ENCODE results near the gene NUAK2.

The NUAK2 gene

GRCh38 chr1:205294175-205294917 is 27.2 kb downstream of the NUAK2 start:
- peak overlapping the region; percentile 8; the same call in 1 of the 2 replicates for H3K4me3 ChIP-seq (ENCODE audit: low read length)
- H3K9me3 ChIP-seq (ENCODE audit: insufficient read depth, low read depth, low read length) = no peaks in the 10 kb centered on the region

GRCh38 chr1:205293350-205294074 is 28.0 kb downstream of the NUAK2 start:
- H3K36me3 ChIP-seq (ENCODE audit: insufficient read depth, low read length) = no peaks in the 10 kb centered on the region
- peak overlapping the region; percentile 97 for H3K27ac ChIP-seq (ENCODE audit: low read depth, low read length)
- peak overlapping the region; percentile 69; the same call in 1 of the 2 replicates for H3K9ac ChIP-seq (ENCODE audit: low read depth, low read length)
- H3K9me3 ChIP-seq (ENCODE audit: insufficient read depth, low read depth, low read length) = no peaks in the 10 kb centered on the region
- no peaks in the 10 kb centered on the region for H3K27me3 ChIP-seq (ENCODE audit: insufficient read depth, low read length)
- H3K4me1 ChIP-seq (ENCODE audit: insufficient read depth, low read length) = peaks cover 41% of the 10 kb centered on the region
- H3K4me3 ChIP-seq (ENCODE audit: low read length) = no peak overlapping the region
- 87% methylated on average over 9 of the region's 10 CpGs for WGBS

More at GRCh38 chr1:205294175-205294917, 27.2 kb downstream of the NUAK2 start:
- WGBS = 46% methylated on average over 6 of the region's 6 CpGs
- Histone ChIP-seq H3K36me3 (ENCODE audit: insufficient read depth, low read length) (no peaks in the 10 kb centered on the region), H3K27ac (ENCODE audit: low read depth, low read length) (peak overlapping the region; percentile 97), H3K9ac (ENCODE audit: low read depth, low read length) (peak overlapping the region; percentile 71), H3K4me1 (ENCODE audit: insufficient read depth, low read length) (peaks cover 46% of the 10 kb centered on the region), H3K27me3 (ENCODE audit: insufficient read depth, low read length) (no peaks in the 10 kb centered on the region)

GRCh38 chr1:205291596-205291995 is 29.9 kb downstream of the NUAK2 start:
- no peak overlapping the region for H3K27ac ChIP-seq (ENCODE audit: low read depth, low read length)
- H3K27me3 ChIP-seq (ENCODE audit: insufficient read depth, low read length) = no peaks in the 10 kb centered on the region
- H3K4me3 ChIP-seq (ENCODE audit: low read length) = no peak overlapping the region
- H3K4me1 ChIP-seq (ENCODE audit: insufficient read depth, low read length) = peaks cover 45% of the 10 kb centered on the region
- H3K9ac ChIP-seq (ENCODE audit: low read depth, low read length) = no peak overlapping the region
- H3K36me3 ChIP-seq (ENCODE audit: insufficient read depth, low read length) = no peaks in the 10 kb centered on the region
- no peaks in the 10 kb centered on the region for H3K9me3 ChIP-seq (ENCODE audit: insufficient read depth, low read depth, low read length)
- WGBS = 91% methylated on average over 6 of the region's 6 CpGs

DNA sequence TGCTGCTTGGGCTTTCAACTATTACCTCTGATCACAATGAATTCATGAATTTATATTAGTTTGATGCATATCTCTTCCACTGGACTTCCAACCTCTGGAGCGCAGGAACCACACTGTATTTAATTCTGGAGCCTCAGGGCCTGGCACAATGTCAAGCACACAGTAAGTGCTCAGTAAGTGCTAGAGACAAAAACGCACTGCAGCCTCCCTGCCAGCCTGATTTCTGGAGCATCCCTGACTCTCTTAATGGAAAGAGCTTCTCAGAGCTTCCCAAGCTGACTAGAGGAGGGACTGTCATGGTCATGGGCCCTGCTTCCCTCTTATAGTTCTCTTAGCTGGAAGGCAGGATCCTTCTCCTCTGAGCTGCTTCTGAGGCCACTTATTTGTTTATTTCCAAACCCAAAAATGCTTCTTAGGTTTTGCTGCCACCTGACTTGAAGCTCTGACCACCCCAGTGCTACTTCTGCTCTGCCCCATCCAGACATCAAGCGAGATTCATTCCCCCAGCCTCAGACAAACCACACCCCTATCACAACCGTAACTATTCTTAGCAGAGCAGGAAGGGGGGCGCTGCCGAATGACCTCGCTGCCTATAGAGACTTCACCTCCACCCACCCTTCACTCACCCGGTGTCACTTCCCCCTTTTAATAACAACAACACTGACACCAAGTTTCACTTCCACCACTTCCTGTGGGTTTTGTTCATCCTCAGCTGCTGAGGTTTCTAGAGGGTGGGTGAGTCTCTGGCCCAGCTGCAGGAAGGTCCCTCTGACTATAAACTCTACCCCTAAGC is 33.6 kb downstream of the NUAK2 start:
- Histone ChIP-seq H3K36me3 (ENCODE audit: insufficient read depth, low read length) (no peaks in the 10 kb centered on the region), H3K4me1 (ENCODE audit: insufficient read depth, low read length) (peaks cover 43% of the 10 kb centered on the region), H3K9ac (ENCODE audit: low read depth, low read length) (no peak overlapping the region), H3K9me3 (ENCODE audit: insufficient read depth, low read depth, low read length) (no peaks in the 10 kb centered on the region), H3K4me3 (ENCODE audit: low read length) (no peak overlapping the region), H3K27me3 (ENCODE audit: insufficient read depth, low read length) (no peaks in the 10 kb centered on the region), H3K27ac (ENCODE audit: low read depth, low read length) (peak overlapping the region; percentile 4; the same call in 1 of the 2 replicates)
- whole genome bisulfite sequencing = 47% methylated on average over 8 of the region's 8 CpGs

DNA sequence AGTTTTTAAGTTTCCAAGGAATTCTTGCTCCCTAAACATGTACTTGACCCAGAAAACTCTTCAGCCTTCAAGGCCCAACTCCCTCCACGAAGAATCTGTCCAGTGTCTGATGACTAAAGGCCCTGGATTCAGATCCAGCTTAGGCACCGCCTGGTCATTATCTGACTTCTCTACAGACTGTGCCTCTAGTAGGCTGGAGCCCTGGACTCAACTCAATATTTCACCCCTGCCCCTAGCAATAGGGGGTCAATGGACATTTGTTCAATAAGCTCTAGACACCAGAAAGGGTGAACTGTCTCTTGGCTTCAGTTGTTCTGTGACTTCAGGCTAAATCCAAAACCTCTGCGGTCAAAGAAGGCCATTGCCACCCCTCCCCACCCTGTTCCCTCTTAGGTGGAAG is 34.5 kb downstream of the NUAK2 start:
- Histone ChIP-seq H3K4me3 (ENCODE audit: low read length) (no peak overlapping the region), H3K9ac (ENCODE audit: low read depth, low read length) (no peak overlapping the region), H3K27ac (ENCODE audit: low read depth, low read length) (no peak overlapping the region), H3K4me1 (ENCODE audit: insufficient read depth, low read length) (peaks cover 43% of the 10 kb centered on the region), H3K36me3 (ENCODE audit: insufficient read depth, low read length) (no peaks in the 10 kb centered on the region), H3K27me3 (ENCODE audit: insufficient read depth, low read length) (no peaks in the 10 kb centered on the region), H3K9me3 (ENCODE audit: insufficient read depth, low read depth, low read length) (no peaks in the 10 kb centered on the region)
- 94% methylated on average over 3 of the region's 3 CpGs for WGBS

- peaks cover 43% of the 10 kb centered on the region for H3K4me1 ChIP-seq (ENCODE audit: insufficient read depth, low read length)
- H3K9me3 ChIP-seq (ENCODE audit: insufficient read depth, low read depth, low read length) = no peaks in the 10 kb centered on the region
- no peak overlapping the region for H3K9ac ChIP-seq (ENCODE audit: low read depth, low read length)
- H3K27me3 ChIP-seq (ENCODE audit: insufficient read depth, low read length) = no peaks in the 10 kb centered on the region
- no peaks in the 10 kb centered on the region for H3K36me3 ChIP-seq (ENCODE audit: insufficient read depth, low read length)
- no peak overlapping the region for H3K4me3 ChIP-seq (ENCODE audit: low read length)
- H3K27ac ChIP-seq (ENCODE audit: low read depth, low read length) = no peak overlapping the region
- WGBS = 92% methylated on average over 9 of the region's 9 CpGs
These were observed 35.1 kb downstream of the NUAK2 start for GRCh38 chr1:205286335-205286950.

- Histone ChIP-seq H3K9me3 (ENCODE audit: insufficient read depth, low read depth, low read length) (no peaks in the 10 kb centered on the region), H3K36me3 (ENCODE audit: insufficient read depth, low read length) (no peaks in the 10 kb centered on the region), H3K4me1 (ENCODE audit: insufficient read depth, low read length) (peaks cover 43% of the 10 kb centered on the region), H3K9ac (ENCODE audit: low read depth, low read length) (no peak overlapping the region), H3K4me3 (ENCODE audit: low read length) (no peak overlapping the region), H3K27ac (ENCODE audit: low read depth, low read length) (peak overlapping the region; percentile 87), H3K27me3 (ENCODE audit: insufficient read depth, low read length) (no peaks in the 10 kb centered on the region)
- 66% methylated on average over 12 of the region's 12 CpGs for WGBS
These were observed 36.0 kb downstream of the NUAK2 start for GRCh38 chr1:205285381-205286101.

DNA sequence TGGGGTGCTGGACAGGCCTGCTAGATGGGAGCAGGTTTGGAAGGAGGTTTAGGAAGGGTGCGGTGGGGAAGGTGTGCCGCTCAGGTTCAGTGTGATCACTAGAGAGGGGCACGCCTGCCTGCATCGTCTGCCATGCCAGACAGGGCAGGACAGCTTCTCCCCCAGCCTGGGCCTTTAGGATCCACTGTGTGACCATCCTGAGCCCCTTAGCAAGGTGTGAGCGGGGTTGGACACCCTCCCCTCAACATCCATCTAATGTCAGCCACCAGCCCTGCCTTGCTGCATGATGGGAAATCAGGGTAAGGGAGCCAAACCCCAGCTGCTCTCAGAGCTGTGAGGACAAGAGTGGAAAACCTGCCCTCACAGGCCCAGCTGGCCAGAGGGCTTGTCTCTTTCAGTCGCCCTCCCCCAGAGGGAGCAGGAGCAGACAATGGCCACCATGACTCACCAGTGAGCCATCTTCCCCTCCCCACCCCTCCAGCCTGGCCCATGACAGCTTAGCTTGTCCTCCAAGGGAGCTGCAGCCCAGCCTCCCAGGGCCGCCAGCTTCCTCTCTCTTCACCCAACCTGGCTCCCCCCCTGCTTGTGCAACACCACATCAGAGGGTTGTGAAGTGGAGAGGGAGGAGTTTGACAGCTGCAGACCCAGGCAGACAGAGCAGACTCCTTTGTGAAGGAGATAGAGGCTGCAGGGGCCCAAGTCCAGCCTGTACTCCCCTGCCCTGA is 37.0 kb downstream of the NUAK2 start:
- H3K9ac ChIP-seq (ENCODE audit: low read depth, low read length) = peak overlapping the region; percentile 34; the same call in 1 of the 2 replicates
- H3K4me3 ChIP-seq (ENCODE audit: low read length) = no peak overlapping the region
- no peaks in the 10 kb centered on the region for H3K36me3 ChIP-seq (ENCODE audit: insufficient read depth, low read length)
- 52% methylated on average over 6 of the region's 7 CpGs for WGBS
- H3K9me3 ChIP-seq (ENCODE audit: insufficient read depth, low read depth, low read length) = no peaks in the 10 kb centered on the region
- peaks cover 43% of the 10 kb centered on the region for H3K4me1 ChIP-seq (ENCODE audit: insufficient read depth, low read length)
- no peaks in the 10 kb centered on the region for H3K27me3 ChIP-seq (ENCODE audit: insufficient read depth, low read length)
- peak overlapping the region; percentile 87 for H3K27ac ChIP-seq (ENCODE audit: low read depth, low read length)

DNA sequence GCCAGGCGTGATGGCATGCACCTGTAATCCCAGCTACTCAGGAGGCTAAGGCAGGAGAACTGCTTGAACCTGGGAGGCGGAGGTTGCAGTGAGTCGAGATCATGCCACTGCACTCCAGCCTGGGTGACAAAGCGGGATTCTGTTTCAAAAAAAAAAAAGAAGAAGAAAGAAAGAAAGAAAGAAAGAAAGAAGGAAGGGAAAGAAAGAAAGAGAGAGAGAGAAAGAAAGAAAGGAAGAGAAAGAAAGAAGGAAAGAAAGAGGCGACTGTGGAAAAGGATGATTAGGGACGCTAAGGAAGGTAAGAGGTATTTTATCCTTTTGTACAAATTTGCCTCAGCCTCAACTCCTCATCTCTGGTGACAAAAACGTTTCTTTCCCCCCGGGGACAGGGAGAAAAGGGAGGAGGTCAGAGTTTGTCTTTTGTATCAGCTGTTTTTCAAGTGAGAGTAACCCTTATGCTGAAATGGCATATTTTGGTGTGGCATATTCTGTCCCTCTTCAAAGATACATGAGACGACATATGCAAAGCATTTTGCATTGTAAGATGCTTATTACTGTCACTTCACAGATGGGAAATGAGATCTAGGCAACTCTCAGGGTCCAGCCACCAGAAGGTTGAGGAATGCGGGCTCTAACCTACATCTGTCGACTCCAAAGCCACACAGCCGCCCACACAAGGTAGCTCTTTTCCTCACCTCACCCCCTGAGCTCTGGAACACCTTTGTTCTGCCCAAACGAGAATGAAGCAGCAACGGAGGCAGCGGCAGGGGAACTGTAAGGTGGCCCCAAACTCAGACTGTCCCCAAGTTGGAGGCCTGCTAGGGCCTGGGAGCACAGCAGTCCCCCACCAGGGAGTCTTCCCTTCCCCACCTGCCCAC is 38.0 kb downstream of the NUAK2 start:
- no peaks in the 10 kb centered on the region for H3K9me3 ChIP-seq (ENCODE audit: insufficient read depth, low read depth, low read length)
- no peaks in the 10 kb centered on the region for H3K27me3 ChIP-seq (ENCODE audit: insufficient read depth, low read length)
- no peaks in the 10 kb centered on the region for H3K36me3 ChIP-seq (ENCODE audit: insufficient read depth, low read length)
- no peak overlapping the region for H3K4me3 ChIP-seq (ENCODE audit: low read length)
- WGBS = 74% methylated on average over 15 of the region's 15 CpGs
- H3K27ac ChIP-seq (ENCODE audit: low read depth, low read length) = peak overlapping the region; percentile 87
- peaks cover 43% of the 10 kb centered on the region for H3K4me1 ChIP-seq (ENCODE audit: insufficient read depth, low read length)
- peak overlapping the region; percentile 34; the same call in 1 of the 2 replicates for H3K9ac ChIP-seq (ENCODE audit: low read depth, low read length)

Measured in HUES64 (cell line).